Mesendoderm (in vitro differentiated cells): ENCODE results near the gene HTRA2.

Experiments
- DNase-seq: peaks from one replicate; pipeline ENCODE4 v3.0.0; 2013
- H2AK5ac ChIP-seq: 2 replicates; pipeline ENCODE4 v1.6.1; 2013; ENCODE audit warnings: low read length, inconsistent platforms
- H2BK120ac ChIP-seq: 2 replicates; pipeline ENCODE4 v1.6.1; 2013; ENCODE audit warnings: low read depth, mild to moderate bottlenecking, low read length, moderate library complexity, mixed read lengths
- H2BK15ac ChIP-seq: replicated peaks from 2 replicates; pipeline ENCODE4 v1.6.1; 2013; ENCODE audit warnings: low read depth, mild to moderate bottlenecking, moderate library complexity
- H2BK5ac ChIP-seq: 2 replicates; pipeline ENCODE4 v1.6.1; 2013; ENCODE audit warnings: low read length, inconsistent platforms
- H3K18ac ChIP-seq: 2 replicates; pipeline ENCODE4 v1.6.1; 2013; ENCODE audit warnings: mild to moderate bottlenecking, low read length, mixed read lengths
- H3K23ac ChIP-seq: one replicate; pipeline ENCODE4 v1.6.1; 2013; ENCODE audit warnings: low read length
- H3K27ac ChIP-seq: 2 replicates; pipeline ENCODE4 v1.5.1; 2013; ENCODE audit warnings: low read depth, mild to moderate bottlenecking, inconsistent platforms, low read length, moderate library complexity
- H3K27me3 ChIP-seq: 2 replicates; pipeline ENCODE4 v1.6.1; 2013; ENCODE audit warnings: low read length, control low read depth, mild to moderate bottlenecking, inconsistent platforms; ENCODE audit not compliant: insufficient read depth, poor library complexity
- H3K36me3 ChIP-seq: 2 replicates; pipeline ENCODE4 v1.6.1; 2013; ENCODE audit warnings: low read length, inconsistent platforms; ENCODE audit not compliant: control insufficient read depth, insufficient read depth
- H3K4ac ChIP-seq: one replicate; pipeline ENCODE4 v1.6.1; 2013; ENCODE audit warnings: low read depth, mild to moderate bottlenecking, low read length, moderate library complexity
- H3K4me1 ChIP-seq: 2 replicates; pipeline ENCODE4 v1.6.1; 2013; ENCODE audit warnings: low read depth, low read length, inconsistent platforms; ENCODE audit not compliant: control insufficient read depth
- H3K4me2 ChIP-seq: 2 replicates; pipeline ENCODE4 v1.6.1; 2013; ENCODE audit warnings: low read length
- H3K4me3 ChIP-seq: 2 replicates; pipeline ENCODE4 v1.5.1; 2013; ENCODE audit warnings: mild to moderate bottlenecking, low read length
- H3K56ac ChIP-seq: one replicate; pipeline ENCODE4 v1.6.1; 2013; ENCODE audit warnings: low read length
- H3K79me1 ChIP-seq: 2 replicates; pipeline ENCODE4 v1.6.1; 2013; ENCODE audit warnings: low read length, inconsistent platforms
- H3K79me2 ChIP-seq: 2 replicates; pipeline ENCODE4 v1.6.1; 2013; ENCODE audit warnings: mild to moderate bottlenecking, low read length; ENCODE audit not compliant: control insufficient read depth, insufficient read depth
- H3K9ac ChIP-seq: 2 replicates; pipeline ENCODE4 v1.6.1; 2013; ENCODE audit warnings: low read length, inconsistent platforms
- H4K5ac ChIP-seq: one replicate; pipeline ENCODE4 v1.6.1; 2013; ENCODE audit warnings: low read length
- H4K8ac ChIP-seq: one replicate; pipeline ENCODE4 v1.6.1; 2013; ENCODE audit warnings: low read depth, mild to moderate bottlenecking, control low read depth, low read length, moderate library complexity
- WGBS: extraction: QIAGEN DNeasy Blood & Tissue Kit; methylation state at CpG from one replicate; pipeline ENCODE4 v1.1.7; 2013; ENCODE audit warnings: low lambda C conversion rate, missing lambda C conversion rate; ENCODE audit not compliant: insufficient coverage; ENCODE audit errors: extremely low coverage; 5-methylcytosine and 5-hydroxymethylcytosine counted together

HTRA2 gene

GRCh38 chr2:74524955-74525716, 4.6 kb upstream of the HTRA2 start:
- peaks cover 6% of the 10 kb centered on the region for H3K36me3 ChIP-seq
- WGBS: no CpG with 5 or more reads among the region's 10 CpGs
- DNase-seq: no peak

GRCh38 chr2:74525717-74526648, 3.8 kb upstream of the HTRA2 start, which contains the start of gene DQX1:
TSS of gene DQX1 (minus strand) at chr2:74526231. CDS start at chr2:74525729, 502 bp downstream.
- no peak within 1 kb of the TSS for H4K8ac ChIP-seq
- H2BK120ac ChIP-seq: no peak within 1 kb of the TSS
- no peaks in the 10 kb centered on the region for H3K27me3 ChIP-seq
- no peak within 1 kb of the TSS for H3K27ac ChIP-seq
- no CpG with 5 or more reads among the region's 11 CpGs for WGBS
- peak; percentile 84 for DNase-seq
- no peak within 1 kb of the TSS for H3K23ac ChIP-seq
- no peak within 1 kb of the TSS for H3K4me2 ChIP-seq
- H3K9ac ChIP-seq: no peak within 1 kb of the TSS
- peaks cover 16% of the 10 kb centered on the region for H3K79me1 ChIP-seq
- peaks cover 8% of the 10 kb centered on the region for H3K4me1 ChIP-seq
- H2BK5ac ChIP-seq: no peak within 1 kb of the TSS
- peaks cover 16% of the 10 kb centered on the region for H3K79me2 ChIP-seq
- no peak within 1 kb of the TSS for H3K18ac ChIP-seq
- no peak within 1 kb of the TSS for H3K4me3 ChIP-seq
- no peak within 1 kb of the TSS for H4K5ac ChIP-seq
- no peak within 1 kb of the TSS for H3K4ac ChIP-seq
- no peak within 1 kb of the TSS for H2AK5ac ChIP-seq
- H2BK15ac ChIP-seq: no peak within 1 kb of the TSS
- H3K56ac ChIP-seq: no peak within 1 kb of the TSS
- peaks cover 6% of the 10 kb centered on the region for H3K36me3 ChIP-seq

More at GRCh38 chr2:74524955-74525716, 4.6 kb upstream of the HTRA2 start:
- no peak overlapping the region for H3K4me2 ChIP-seq
- H3K79me2 ChIP-seq: peaks cover 16% of the 10 kb centered on the region
- H2BK15ac ChIP-seq: no peak overlapping the region
- H2BK120ac ChIP-seq: no peak overlapping the region
- no peak overlapping the region for H3K4me3 ChIP-seq
- no peaks in the 10 kb centered on the region for H3K27me3 ChIP-seq
- no peak overlapping the region for H4K5ac ChIP-seq
- no peak overlapping the region for H3K4ac ChIP-seq
- no peak overlapping the region for H3K56ac ChIP-seq
- no peak overlapping the region for H3K9ac ChIP-seq
- H3K27ac ChIP-seq: no peak overlapping the region
- H2BK5ac ChIP-seq: no peak overlapping the region
- H3K18ac ChIP-seq: no peak overlapping the region
- H3K4me1 ChIP-seq: peaks cover 7% of the 10 kb centered on the region
- H4K8ac ChIP-seq: no peak overlapping the region
- H3K23ac ChIP-seq: no peak overlapping the region
- peaks cover 16% of the 10 kb centered on the region for H3K79me1 ChIP-seq
- H2AK5ac ChIP-seq: no peak overlapping the region

- no CpG with 5 or more reads among the region's 11 CpGs for WGBS
- Histone ChIP-seq H2BK120ac (no peak overlapping the region), H3K4me3 (no peak overlapping the region), H3K27me3 (no peaks in the 10 kb centered on the region), H3K79me1 (peaks cover 17% of the 10 kb centered on the region), H3K18ac (no peak overlapping the region), H3K4me2 (no peak overlapping the region), H3K36me3 (peaks cover 6% of the 10 kb centered on the region), H3K79me2 (peaks cover 16% of the 10 kb centered on the region), H4K5ac (no peak overlapping the region), H3K23ac (no peak overlapping the region), H2AK5ac (no peak overlapping the region), H2BK5ac (no peak overlapping the region), H2BK15ac (no peak overlapping the region), H4K8ac (no peak overlapping the region), H3K4me1 (peaks cover 8% of the 10 kb centered on the region), H3K4ac (no peak overlapping the region), H3K56ac (no peak overlapping the region), H3K9ac (no peak overlapping the region), H3K27ac (no peak overlapping the region)
- DNase-seq: no peak
Measured at GRCh38 chr2:74526649-74527230, 3.0 kb upstream of the HTRA2 start.

DNA sequence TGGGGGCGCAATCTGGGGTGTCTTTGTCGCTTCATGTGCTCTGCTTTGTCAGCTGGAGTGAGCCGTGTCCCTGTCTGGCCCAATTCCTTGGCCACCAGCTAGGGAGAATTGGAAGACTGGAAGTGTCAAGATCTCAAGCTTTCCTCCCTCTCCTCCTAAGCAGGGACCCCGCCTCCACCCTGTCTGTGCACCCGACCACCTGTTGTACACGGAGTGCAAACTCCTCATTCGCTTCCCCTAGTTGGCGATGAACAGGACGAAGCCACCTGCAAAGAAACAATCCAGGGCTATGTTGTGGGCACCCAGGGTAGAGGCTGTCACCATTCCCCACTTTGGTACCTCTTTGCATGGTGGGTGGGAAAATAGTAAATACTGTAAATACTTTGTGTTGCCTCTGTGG, 2.0 kb upstream of the HTRA2 start:
- Histone ChIP-seq H3K79me1 (peaks cover 17% of the 10 kb centered on the region), H3K18ac (no peak overlapping the region), H3K23ac (no peak overlapping the region), H3K9ac (no peak overlapping the region), H3K56ac (no peak overlapping the region), H3K4ac (no peak overlapping the region), H2AK5ac (no peak overlapping the region), H3K4me3 (no peak overlapping the region), H3K27ac (no peak overlapping the region), H3K27me3 (no peaks in the 10 kb centered on the region), H4K5ac (no peak overlapping the region), H4K8ac (no peak overlapping the region), H2BK120ac (no peak overlapping the region), H3K4me2 (no peak overlapping the region), H2BK5ac (no peak overlapping the region), H3K36me3 (peaks cover 6% of the 10 kb centered on the region), H2BK15ac (no peak overlapping the region), H3K79me2 (peaks cover 16% of the 10 kb centered on the region), H3K4me1 (peaks cover 8% of the 10 kb centered on the region)
- DNase-seq: no peak
- WGBS: no CpG with 5 or more reads among the region's 9 CpGs

- Histone ChIP-seq H3K56ac (peak overlapping the region; percentile 82), H3K79me1 (peaks cover 17% of the 10 kb centered on the region), H3K4ac (peak overlapping the region; percentile 63), H2BK15ac (no peak overlapping the region), H2BK120ac (no peak overlapping the region), H3K4me2 (peak overlapping the region; percentile 73), H3K4me1 (peaks cover 8% of the 10 kb centered on the region), H2AK5ac (peak overlapping the region; percentile 91), H3K27me3 (no peaks in the 10 kb centered on the region), H3K4me3 (peak overlapping the region; percentile 42), H2BK5ac (no peak overlapping the region), H3K36me3 (peaks cover 6% of the 10 kb centered on the region), H3K79me2 (peaks cover 16% of the 10 kb centered on the region), H3K27ac (no peak overlapping the region), H3K18ac (peak overlapping the region; percentile 65), H3K9ac (peak overlapping the region; percentile 71), H4K8ac (no peak overlapping the region), H3K23ac (no peak overlapping the region), H4K5ac (no peak overlapping the region)
- WGBS: no CpG with 5 or more reads among the region's 29 CpGs
- DNase-seq: peak; percentile 38
Measured at GRCh38 chr2:74528600-74529356, 955 bp upstream of the HTRA2 start.
